Sigmoid colon (tissue), 7 donors: ENCODE data around the gene SPACA7. TPM values are rescaled to one million over a fixed set of nuclear protein-coding genes. Genes with fewer than 3 reads are reported as not detected.

Source experiments
- DNase-seq: peaks from one replicate; pipeline ENCODE4 v3.0.0-alpha.2; 2019
- H3K27ac ChIP-seq, 4 donors: fragments of 200-600 bp; sonication (generic); one replicate each; pipeline ENCODE4 v1.5.1; 2016 to 2019; ENCODE audit warnings: mild to moderate bottlenecking in 1 of 4
- H3K27me3 ChIP-seq, 3 donors: fragments of 200-600 bp; sonication (generic); one replicate each; pipeline ENCODE4 v1.5.1; 2019; ENCODE audit warnings: mild to moderate bottlenecking in 1 of 3
- H3K36me3 ChIP-seq, 4 donors: fragments of 200-600 bp; sonication (generic); one replicate each; pipeline ENCODE4 v1.5.1; 2016 to 2019
- H3K4me1 ChIP-seq, 4 donors: fragments of 200-600 bp; sonication (generic); one replicate each; pipeline ENCODE4 v1.5.1; 2017 to 2019
- H3K4me3 ChIP-seq, 4 donors: fragments of 200-600 bp; sonication (generic); one replicate each; pipeline ENCODE4 v1.5.1; 2017 to 2019; ENCODE audit warnings: mild to moderate bottlenecking in 2 of 4, moderate library complexity in 1 of 4
- H3K9me3 ChIP-seq, 4 donors: fragments of 200-600 bp in 3 of 4; sonication (generic) in 3 of 4; one replicate each; pipeline versions ENCODE4 v1.5.1 to v1.6.1; 2013 to 2019
- CTCF ChIP-seq, 4 experiments: fragments of 450-650 bp in 3 of 4; fragments of 200-600 bp in 1 of 4; IDR thresholded peaks; one replicate each; pipeline ENCODE4 v1.5.1; 2016 to 2019; ENCODE audit warnings: antibody characterized with exemption in 4 of 4, mild to moderate bottlenecking in 3 of 4, moderate library complexity in 2 of 4
- EP300 ChIP-seq, 4 donors: sonication (generic); formaldehyde crosslinking; IDR thresholded peaks; one replicate each; pipeline ENCODE4 v1.6.1; 2017; ENCODE audit warnings: antibody characterized with exemption in 4 of 4
- POLR2A ChIP-seq, 2 donors: fragments of 450-650 bp; IDR thresholded peaks; one replicate each; pipeline ENCODE4 v1.6.1; 2016; ENCODE audit warnings: antibody characterized with exemption in 2 of 2, mild to moderate bottlenecking in 2 of 2, moderate library complexity in 2 of 2
- POLR2AphosphoS5 ChIP-seq, 4 donors: sonication (generic); formaldehyde crosslinking; IDR thresholded peaks; one replicate each; pipeline ENCODE4 v1.6.1; 2017; ENCODE audit warnings: antibody characterized with exemption in 4 of 4
- WGBS, 2 donors: extraction: QIAGEN DNeasy Blood & Tissue Kit; methylation state at CpG; one replicate each; pipeline ENCODE4 v1.1.7; 2013; 5-methylcytosine and 5-hydroxymethylcytosine counted together
- intact Hi-C: fragments of 100-400 bp; cut with DNase I; formaldehyde crosslinking; loops from one replicate; pipeline ENCODE4 v1.15.1; 2023
- polyA plus RNA-seq, 3 donors: library from polyadenylated mRNA; stranded (reverse); fragments of 200-250 nt; gene quantifications; one replicate each; pipeline ENCODE4 v1.2.3, GENCODE V29; 2013
- total RNA-seq, 4 donors: library from RNA; depleted of rRNA; stranded (reverse); fragments of >200 nt; gene quantifications; one replicate each; pipeline ENCODE4 v1.1.0, GENCODE V29; 2016
- donor health status: healthy with polysubstance abuse.
- donor health status: Bipolar disorder and iron deficiency.
- donor health status: healthy.

Gene SPACA7
- total and polyA plus RNA-seq, 7 donors = not detected

DNA sequence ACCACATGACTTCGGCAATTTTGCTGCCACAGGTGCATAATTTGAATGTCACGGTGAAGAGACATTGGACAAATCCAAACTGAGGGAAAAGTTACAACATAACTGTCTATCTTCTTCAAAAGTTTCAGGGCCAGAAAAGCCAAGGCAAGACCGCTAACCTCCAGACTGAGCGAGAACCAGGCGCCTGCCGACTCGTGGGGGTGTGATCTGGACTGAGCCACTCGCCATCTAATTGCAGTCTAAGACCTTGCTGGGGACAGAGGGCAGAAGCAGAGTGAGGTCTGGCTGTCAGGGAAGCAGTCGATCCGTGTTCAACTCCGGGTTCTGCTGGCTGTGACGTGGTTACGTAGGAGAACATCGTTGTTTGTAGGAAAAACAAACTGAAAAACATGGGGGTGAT is 88.6 kb downstream of the SPACA7 start:
- WGBS, 2 donors = 93% methylated on average over 14 of the region's 14 CpGs
- Histone ChIP-seq H3K9me3 (no peaks in the 10 kb centered on the region), H3K4me1 (no peaks in the 10 kb centered on the region), H3K27me3 (peaks cover 0 to 4% (median 0%) of the 10 kb centered on the region in 3 donors), H3K36me3 (no peaks in the 10 kb centered on the region), H3K4me3 (no peak overlapping the region), H3K27ac (no peak overlapping the region)
- no peak for TF ChIP-seq CTCF (IDR thresholded peaks at IDR 0.05)
- no peak for TF ChIP-seq POLR2AphosphoS5 (IDR thresholded peaks at IDR 0.05)
- TF ChIP-seq EP300 (IDR thresholded peaks at IDR 0.05) = no peak
- TF ChIP-seq POLR2A (IDR thresholded peaks at IDR 0.05) = no peak
- intact Hi-C loops = no loop called here
- DNase-seq = no peak

DNA sequence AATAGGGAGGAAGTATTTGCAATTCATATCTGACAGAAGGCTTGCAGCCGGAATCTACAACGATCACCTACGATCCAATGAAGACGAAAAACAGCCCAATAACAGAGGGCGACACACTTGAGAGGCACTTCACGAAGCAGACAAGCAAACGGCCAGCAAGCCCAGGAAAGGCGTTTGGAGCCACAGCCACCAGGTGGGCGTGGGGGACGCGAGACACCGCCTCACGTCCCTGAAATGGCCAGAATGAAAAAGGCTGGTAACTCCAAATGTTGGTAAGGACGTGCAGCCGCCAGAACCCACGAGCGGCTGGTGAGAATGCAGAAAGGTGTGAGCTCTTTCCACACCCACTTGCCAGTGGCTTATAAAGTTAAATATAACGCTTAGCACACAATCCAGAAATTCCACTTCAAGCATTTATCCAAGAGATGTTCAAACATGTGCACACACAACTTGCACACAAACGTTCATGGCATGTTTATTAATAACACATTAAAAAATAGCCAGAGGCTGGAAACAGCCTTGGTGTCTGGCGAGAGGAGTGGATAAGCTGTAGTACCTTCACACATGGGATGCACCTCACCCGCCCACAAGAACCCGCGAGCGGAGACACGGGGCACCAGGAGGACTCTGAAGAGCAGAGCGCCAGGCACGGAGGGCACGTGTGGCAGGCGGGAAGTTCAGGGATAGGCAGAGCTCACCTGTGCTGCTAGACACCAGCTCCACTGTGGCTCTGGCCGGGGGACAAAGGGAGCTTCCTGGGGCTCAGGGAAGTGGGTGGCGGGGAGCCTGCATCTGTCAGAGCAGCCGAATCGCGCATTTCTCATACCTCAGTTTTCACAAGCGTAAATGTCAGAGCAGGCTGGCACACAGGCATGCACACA is 89.3 kb downstream of the SPACA7 start:
- no peak overlapping the region for H3K27ac ChIP-seq
- no peaks in the 10 kb centered on the region for H3K36me3 ChIP-seq
- peaks cover 0 to 4% (median 0%) of the 10 kb centered on the region in 3 donors for H3K27me3 ChIP-seq
- no peak for TF ChIP-seq EP300 (IDR thresholded peaks at IDR 0.05)
- no peak for TF ChIP-seq POLR2A (IDR thresholded peaks at IDR 0.05)
- no peak for TF ChIP-seq POLR2AphosphoS5 (IDR thresholded peaks at IDR 0.05)
- TF ChIP-seq CTCF (IDR thresholded peaks at IDR 0.05) = no peak
- intact Hi-C loops = no loop called here
- no peak overlapping the region for H3K4me3 ChIP-seq
- no peak for DNase-seq
- H3K4me1 ChIP-seq = no peaks in the 10 kb centered on the region
- WGBS, 2 donors = 86 to 89% methylated on average over 35 of the region's 35 CpGs
- no peaks in the 10 kb centered on the region for H3K9me3 ChIP-seq

DNA sequence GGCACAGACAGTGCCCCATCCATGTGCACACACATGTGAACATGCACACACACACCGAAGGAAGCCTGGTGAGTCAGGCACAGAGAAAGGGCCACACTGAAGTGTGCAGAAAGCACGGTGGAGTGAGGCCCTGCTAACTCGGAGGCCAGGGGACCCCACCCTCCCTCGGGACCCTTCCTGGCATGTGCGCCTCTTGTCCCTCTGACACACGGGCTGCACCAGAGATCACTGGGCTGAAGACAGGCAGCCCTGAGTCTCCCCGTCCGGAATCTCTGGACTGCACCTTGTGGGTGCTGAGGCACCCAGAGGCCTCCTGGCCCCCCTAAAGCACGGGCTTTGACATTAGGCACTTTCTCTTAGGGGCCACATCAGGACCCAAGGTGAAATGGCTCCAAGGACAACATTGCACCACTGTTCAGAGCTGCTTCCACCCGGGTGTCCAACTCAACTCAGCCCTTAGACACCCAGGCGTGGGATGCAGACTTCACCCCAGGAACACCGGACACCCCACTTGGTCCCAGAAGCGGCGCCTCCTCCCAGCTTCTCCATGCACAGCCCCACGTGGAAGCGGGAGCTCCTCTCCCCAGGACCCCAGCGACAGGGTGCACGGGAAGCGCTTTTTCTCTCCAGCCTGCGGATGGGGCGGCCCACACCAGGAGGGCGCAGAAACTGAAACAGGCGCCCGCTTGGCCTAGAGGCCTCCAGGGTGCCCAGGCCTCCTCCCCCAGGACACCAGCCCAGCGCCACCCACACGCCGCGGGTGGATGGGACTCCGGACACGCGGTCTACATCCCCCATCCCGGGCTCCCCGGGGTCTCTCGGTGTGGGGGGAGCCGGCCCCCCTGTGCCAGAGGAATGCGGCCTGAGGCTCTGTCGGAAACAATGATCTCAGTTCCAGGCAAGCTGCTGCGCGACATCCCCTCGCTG is 90.2 kb downstream of the SPACA7 start:
- no peaks in the 10 kb centered on the region for H3K36me3 ChIP-seq
- no peaks in the 10 kb centered on the region for H3K4me1 ChIP-seq
- no peak overlapping the region for H3K4me3 ChIP-seq
- no peaks in the 10 kb centered on the region for H3K27me3 ChIP-seq
- H3K27ac ChIP-seq = no peak overlapping the region
- no peak for DNase-seq
- WGBS, 2 donors = 90% methylated on average over 40 of the region's 40 CpGs
- H3K9me3 ChIP-seq = peaks cover 0 to 2% (median 0%) of the 10 kb centered on the region in 4 donors
- intact Hi-C loops = no loop called here
- TF ChIP-seq CTCF (IDR thresholded peaks at IDR 0.05) (no peak), EP300 (IDR thresholded peaks at IDR 0.05) (no peak), POLR2AphosphoS5 (IDR thresholded peaks at IDR 0.05) (no peak), POLR2A (IDR thresholded peaks at IDR 0.05) (no peak)

- no peak for DNase-seq
- no peak for TF ChIP-seq POLR2A (IDR thresholded peaks at IDR 0.05)
- 92 to 93% methylated on average over 19 of the region's 19 CpGs for WGBS, 2 donors
- Histone ChIP-seq H3K27me3 (no peaks in the 10 kb centered on the region), H3K9me3 (peaks cover 0 to 2% (median 0%) of the 10 kb centered on the region in 4 donors), H3K27ac (no peak overlapping the region), H3K4me1 (no peaks in the 10 kb centered on the region), H3K4me3 (no peak overlapping the region), H3K36me3 (no peaks in the 10 kb centered on the region)
- intact Hi-C loops = no loop called here
These were observed 91.1 kb downstream of the SPACA7 start for GRCh38 chr13:112467236-112467635.

GRCh38 chr13:112468069-112468468 is 91.9 kb downstream of the SPACA7 start:
- WGBS, 2 donors = 64 to 86% methylated on average over 10 of the region's 10 CpGs
- no peaks in the 10 kb centered on the region for H3K36me3 ChIP-seq
- DNase-seq = no peak

More at GRCh38 chr13:112468069-112468468, 91.9 kb downstream of the SPACA7 start:
- Histone ChIP-seq H3K9me3 (peaks cover 0 to 2% (median 0%) of the 10 kb centered on the region in 4 donors), H3K27ac (no peak overlapping the region), H3K27me3 (no peaks in the 10 kb centered on the region), H3K4me1 (no peaks in the 10 kb centered on the region), H3K4me3 (no peak overlapping the region)
- intact Hi-C loops = no loop called here
- TF ChIP-seq EP300 (IDR thresholded peaks at IDR 0.05) (no peak), CTCF (IDR thresholded peaks at IDR 0.05) (no peak), POLR2AphosphoS5 (IDR thresholded peaks at IDR 0.05) (no peak), POLR2A (IDR thresholded peaks at IDR 0.05) (no peak)
